Measurements from ENCODE around the gene P4HTM.
A peak's percentile ranks its signal among the peaks of the same experiment; 100 is the strongest.

P4HTM gene

GRCh38 chr3:48983096-48983495 is 6.9 kb upstream of the P4HTM start:
- no peak for DNase-seq (ENCODE audit: low read depth in 2 of 2)

- no peak for DNase-seq (ENCODE audit: low read depth in 2 of 2)
Observed at GRCh38 chr3:48984663-48985062, 5.4 kb upstream of the P4HTM start.

DNA sequence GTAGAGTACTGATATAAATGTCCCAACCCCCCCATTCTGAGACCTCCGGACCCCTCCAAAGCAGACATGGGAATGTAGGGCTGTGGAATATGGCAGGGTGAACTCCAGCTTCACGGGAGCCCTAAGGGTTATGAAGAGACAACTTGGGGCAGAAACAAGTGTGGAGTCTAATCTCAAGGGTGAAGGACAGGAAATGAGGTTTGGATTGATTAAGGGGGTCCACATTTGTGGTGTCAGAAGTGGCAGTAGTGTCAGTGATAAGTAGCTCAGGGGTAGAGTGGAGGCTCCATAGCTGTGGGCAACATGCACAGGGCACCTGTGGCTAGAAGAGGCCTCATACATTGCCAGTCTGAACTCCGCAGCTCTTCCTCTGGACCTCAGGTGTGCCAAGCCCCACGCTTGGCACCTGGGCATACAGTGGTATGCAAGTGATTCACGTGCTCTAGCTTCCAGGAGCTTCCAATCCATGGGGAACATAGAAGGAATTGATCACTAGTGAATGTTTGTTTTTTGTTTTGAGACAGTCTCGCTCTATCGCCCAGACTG is 4.1 kb upstream of the P4HTM start:
- no peak for DNase-seq (ENCODE audit: low read depth in 2 of 2)

DNA sequence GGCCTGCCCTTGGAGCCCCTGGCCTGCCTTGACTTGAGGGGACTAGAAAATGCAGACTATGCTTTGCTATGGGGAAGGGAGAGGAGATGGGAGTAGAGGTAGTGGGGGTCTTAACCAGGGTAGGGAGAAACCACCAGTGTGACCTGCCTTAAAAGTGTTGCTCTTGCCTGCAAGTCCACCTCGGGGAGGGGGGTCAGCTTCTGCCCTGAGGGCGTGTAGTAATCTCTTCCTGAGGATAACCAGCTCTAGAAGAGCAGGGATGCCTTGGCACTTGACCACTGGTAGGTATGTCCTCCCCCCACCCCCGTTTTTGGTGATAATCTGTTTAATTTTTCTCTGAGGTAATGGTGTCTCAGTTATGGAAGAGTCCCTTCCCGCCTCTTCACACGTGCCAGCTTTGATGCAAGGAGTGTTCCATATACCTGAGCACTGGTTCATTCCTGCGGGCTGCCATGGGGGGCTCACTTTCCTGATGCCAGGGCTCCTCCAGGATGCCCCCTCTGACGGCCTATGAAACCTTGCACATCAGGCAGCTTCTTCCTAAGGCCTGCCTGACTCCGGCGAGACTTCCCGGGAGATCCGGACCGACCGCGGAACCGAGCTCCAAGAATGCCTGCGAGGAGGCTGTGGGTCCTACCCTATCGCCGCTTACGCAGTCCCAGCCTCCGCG is 780 bp upstream of the P4HTM start:
- no peak for DNase-seq (ENCODE audit: low read depth in 2 of 2)

GRCh38 chr3:48990636-48991469 is 812 bp downstream of the P4HTM start:
- DNase-seq (ENCODE audit: low read depth in 2 of 2), result no peak

DNA sequence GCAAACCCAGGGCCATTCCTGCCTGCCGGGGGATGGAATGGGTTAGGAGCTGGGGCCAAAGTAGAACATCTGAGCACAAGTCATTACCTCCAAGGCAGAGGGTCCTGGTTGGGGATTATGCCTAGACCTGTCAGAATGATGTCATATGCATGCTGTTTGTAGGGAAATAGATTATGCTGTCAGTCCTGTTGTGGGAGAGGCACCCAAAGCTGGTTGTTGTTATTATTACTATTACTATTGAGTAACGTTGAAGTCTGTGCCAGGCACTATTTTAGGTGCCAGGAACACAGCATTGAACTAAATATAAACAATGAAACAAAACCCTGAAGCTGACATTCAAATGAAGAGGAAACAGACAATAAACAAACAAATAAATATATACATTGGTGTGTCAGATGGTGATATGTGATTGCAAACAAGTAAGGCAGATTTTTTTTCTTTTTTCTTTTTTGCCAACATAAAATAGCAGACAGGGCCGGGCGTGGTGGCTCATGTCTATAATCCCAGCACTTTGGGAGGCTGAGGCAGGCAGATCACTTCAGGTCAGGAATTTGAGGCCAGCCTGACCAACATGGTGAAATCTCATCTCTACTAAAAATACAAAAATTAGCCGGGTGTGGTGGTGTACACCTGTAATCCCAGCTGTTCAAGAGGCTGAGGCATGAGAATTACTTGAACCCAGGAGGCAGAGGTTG is 2.0 kb downstream of the P4HTM start:
- DNase-seq (ENCODE audit: low read depth in 2 of 2), result no peak

DNA sequence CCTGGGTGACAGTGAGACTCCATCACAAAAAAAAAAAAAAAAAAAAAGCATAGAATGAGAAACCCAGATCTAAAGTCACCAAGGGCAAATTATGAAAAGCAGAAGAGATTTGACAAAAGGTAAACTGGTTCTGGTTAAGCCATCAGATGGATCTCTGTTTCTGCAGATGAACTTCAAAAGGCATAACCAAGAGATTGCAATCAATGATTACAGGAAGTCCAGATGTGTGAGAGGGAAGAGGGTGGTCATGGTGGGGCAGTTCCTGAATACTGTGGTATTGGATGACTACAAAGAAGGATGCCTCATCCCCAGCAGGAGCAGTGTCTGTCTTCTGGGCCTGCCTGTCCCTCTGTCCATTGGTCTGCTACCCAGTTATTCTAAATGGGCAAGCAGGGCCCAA is 3.8 kb downstream of the P4HTM start:
- no peak for DNase-seq (ENCODE audit: low read depth in 2 of 2)

GRCh38 chr3:48996640-48997039 is 6.6 kb downstream of the P4HTM start:
- DNase-seq (ENCODE audit: low read depth in 2 of 2), result no peak

DNA sequence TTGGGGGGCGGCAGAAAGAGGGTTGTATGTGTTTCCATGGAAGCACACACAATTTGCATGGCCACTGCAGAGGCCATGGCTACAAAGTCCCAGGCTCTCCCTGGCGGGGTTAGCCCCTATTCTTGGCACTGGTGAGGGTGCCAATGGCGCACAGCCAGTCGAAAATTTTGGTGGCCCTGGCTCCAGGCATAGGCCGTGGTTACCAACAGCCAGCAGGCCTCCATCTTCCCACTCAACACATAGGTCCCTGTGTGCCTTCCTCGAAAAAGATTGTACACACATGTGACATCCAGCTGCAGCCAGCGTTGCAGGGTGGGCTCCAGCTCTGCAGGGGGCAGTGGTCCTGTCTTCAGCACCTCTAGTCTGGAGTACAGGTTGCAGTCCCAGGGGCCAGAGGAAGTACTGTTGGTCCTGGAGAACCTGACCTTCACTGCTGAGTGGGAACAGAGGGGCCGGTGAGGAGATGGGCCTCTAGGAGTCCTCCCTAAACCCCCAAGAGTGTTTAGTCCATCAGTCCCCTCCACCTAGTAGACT is 7.1 kb downstream of the P4HTM start:
- no peak for DNase-seq (ENCODE audit: low read depth in 2 of 2)

DNA sequence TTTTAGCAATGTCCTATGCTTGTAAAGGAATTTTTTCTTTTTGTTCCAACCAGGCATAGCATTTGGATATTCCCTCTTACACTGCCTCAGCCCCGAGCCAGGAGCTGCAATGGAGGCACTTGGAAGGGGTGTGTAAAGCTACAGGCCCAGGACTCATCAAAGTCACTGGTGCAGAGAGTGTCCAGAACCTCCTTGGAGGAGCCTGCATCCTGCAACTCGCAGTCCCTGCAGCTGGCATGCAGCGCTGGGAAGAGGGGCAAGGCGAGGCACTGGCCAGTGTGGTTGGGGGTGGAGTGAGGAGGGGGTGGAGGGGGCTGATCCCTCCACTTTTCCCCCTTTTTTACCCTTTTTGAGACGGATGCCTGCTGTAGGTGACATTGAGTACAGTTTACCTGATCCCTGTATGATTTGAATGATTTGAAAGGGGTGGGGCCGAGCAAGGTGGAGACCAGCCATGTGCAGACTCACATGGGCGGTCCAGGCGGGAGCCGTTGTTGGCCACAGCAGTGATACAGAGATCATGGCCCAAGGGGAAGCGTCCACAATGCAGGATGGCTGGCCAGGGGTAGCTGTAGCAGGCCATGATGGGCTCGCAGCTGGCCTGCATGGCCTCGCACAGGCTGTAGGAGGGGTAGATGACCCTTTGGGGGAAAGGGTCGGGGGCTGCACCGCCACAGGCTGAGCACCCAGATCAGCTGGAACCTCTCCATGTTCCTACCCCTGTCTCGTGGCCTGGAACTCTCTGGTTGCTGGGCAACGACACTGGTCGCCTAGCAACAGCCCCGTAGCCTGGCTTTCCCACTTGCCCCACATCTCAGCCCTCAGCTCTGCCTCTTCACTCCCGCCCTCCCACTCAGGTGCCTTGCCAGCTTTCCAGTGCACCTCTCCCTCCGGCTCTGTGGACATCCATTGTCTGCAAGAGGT is 7.9 kb downstream of the P4HTM start:
- no peak for DNase-seq (ENCODE audit: low read depth in 2 of 2)

DNA sequence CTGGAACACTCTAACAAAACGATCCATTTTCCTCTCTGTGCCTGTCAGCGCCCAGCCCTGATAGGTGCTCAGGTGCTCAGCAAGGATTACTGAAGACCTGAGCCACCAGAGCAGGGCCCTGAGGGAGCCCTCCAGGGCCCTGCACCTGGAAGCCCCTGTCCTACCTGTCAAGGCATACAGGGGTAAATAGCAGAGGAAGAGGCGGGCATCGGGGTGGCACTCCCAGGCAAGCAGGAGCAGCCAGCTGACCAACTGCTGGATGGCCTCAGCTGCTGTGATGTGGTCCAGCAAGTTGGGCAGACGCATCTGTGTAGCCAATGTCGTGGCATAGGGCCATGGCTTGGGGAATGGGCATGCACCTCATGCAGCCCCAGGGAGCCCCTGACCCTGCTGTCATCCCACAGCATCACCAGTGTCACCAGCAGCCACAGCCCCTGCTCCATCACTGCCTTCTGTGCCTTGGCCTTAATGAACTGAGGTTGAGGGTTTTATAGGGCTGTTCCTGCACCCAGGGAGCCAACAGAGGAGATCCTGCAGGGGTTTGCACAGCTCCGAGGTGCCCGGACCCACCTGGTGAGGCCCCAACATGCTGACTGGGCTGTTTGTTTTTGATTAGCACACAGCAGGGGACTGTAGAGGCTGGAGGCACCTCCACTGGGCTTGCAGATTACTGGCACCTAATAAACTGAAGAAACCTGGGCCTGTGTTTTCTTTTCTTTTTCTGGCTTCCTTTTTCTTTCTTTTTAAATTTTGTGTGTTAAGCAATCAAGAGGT is 9.2 kb downstream of the P4HTM start:
- no peak for DNase-seq (ENCODE audit: low read depth in 2 of 2)

DNA sequence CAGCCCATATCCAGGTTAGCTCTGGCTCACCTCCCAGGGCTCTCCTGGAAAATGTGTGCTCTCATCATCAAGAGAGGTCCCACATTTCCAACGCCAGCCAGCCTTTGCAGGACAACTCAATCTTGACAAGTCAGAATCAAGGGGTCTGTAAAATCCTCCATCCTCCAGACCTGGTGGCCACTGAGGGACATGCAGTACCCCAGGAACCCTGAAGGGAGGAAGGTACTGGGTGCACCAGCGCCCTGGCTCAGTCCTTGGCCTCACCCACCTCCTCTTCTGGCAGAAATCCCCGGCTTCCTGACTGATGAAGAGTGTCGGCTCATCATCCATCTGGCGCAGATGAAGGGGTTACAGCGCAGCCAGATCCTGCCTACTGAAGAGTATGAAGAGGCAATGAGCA is 11.1 kb downstream of the P4HTM start:
- DNase-seq (ENCODE audit: low read depth in 2 of 2), result no peak

GRCh38 chr3:49004352-49005302 is 14.6 kb downstream of the P4HTM start:
- no peak for DNase-seq (ENCODE audit: low read depth in 2 of 2)

- no peak for DNase-seq (ENCODE audit: low read depth in 2 of 2)
Observed at GRCh38 chr3:49005303-49005680, 15.3 kb downstream of the P4HTM start.

DNA sequence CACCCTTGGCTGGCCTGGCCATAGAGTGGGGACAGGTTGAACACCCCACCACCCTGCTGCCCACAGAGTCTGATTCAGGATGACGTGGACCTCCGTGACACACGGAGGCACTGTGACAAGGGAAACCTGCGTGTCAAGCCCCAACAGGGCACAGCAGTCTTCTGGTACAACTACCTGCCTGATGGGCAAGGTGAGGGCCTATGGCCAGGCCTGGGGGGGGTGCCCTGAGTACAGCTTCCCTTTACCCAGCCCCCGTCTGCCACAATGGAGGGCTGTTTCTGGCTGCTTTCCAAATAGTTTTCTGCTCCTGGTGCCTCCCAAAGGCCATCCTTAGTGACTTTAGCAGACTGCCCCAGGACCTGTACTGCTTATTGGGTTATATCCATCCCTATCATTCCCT is 16.0 kb downstream of the P4HTM start:
- no peak for DNase-seq (ENCODE audit: low read depth in 2 of 2)

DNA sequence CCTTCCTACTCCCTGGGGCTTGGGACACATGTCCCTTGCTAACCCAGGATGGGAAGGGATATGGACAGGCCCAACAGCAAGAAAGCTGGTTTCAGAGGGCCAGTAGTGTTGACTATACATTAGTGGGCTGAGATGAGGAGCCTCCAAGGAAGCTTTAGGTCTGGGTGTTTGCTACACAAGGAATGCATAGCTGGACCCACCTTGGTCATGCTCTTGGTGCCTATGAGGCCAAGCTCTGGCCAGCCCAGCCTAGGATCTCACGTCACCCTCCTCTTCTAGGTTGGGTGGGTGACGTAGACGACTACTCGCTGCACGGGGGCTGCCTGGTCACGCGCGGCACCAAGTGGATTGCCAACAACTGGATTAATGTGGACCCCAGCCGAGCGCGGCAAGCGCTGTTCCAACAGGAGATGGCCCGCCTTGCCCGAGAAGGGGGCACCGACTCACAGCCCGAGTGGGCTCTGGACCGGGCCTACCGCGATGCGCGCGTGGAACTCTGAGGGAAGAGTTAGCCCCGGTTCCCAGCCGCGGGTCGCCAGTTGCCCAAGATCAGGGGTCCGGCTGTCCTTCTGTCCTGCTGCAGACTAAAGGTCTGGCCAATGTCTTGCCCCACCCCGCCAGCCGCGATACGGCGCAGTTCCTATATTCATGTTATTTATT is 16.5 kb downstream of the P4HTM start:
- no peak for DNase-seq (ENCODE audit: low read depth in 2 of 2)

- DNase-seq (ENCODE audit: low read depth in 2 of 2), result peak; percentile 96 to 97
Observed at GRCh38 chr3:49007068-49007770, 17.2 kb downstream of the P4HTM start, which contains the start of gene WDR6. WDR6 (plus strand) TSS chr3:49007391; CDS start chr3:49007432, 41 bp downstream.

All from stimulated activated CD4-positive, alpha-beta T cell treated with anti-CD3 and anti-CD28 coated beads, Interleukin-12 subunit alpha, Interleukin-12 subunit beta, amount 100 ng/mL, for 24 hours (primary cell).